GM19452 (cell line): ENCODE results near the gene DEGS1.

Source experiments
- ATAC-seq: cut with Tn5 transposase; IDR thresholded peaks from one replicate; pipeline ENCODE4 v1.9.1; 2021; ENCODE audit not compliant: unreplicated experiment

Gene DEGS1

DNA sequence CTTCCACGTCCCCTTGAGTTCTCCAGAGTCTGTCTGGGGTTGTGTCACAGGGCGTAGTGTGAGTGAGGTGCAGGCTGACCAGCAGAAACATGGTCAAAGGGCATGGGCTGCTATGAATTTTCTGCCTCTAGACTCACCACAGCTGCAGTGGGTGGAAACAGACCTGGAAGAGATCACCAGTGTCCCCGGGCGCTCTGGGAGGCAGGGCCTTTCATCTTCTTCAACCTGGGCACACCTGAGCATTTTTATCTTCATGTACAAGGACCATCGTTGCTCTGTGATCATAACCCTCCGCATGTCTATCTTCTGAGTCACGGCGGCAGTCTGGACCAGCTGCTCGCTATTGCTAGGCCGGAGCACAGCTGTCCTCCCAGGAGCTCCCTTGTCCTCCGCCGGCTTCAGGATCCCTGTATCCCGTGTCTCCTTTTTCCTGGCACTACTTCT, 29.6 kb downstream of the DEGS1 start:
- ATAC-seq = no peak

DNA sequence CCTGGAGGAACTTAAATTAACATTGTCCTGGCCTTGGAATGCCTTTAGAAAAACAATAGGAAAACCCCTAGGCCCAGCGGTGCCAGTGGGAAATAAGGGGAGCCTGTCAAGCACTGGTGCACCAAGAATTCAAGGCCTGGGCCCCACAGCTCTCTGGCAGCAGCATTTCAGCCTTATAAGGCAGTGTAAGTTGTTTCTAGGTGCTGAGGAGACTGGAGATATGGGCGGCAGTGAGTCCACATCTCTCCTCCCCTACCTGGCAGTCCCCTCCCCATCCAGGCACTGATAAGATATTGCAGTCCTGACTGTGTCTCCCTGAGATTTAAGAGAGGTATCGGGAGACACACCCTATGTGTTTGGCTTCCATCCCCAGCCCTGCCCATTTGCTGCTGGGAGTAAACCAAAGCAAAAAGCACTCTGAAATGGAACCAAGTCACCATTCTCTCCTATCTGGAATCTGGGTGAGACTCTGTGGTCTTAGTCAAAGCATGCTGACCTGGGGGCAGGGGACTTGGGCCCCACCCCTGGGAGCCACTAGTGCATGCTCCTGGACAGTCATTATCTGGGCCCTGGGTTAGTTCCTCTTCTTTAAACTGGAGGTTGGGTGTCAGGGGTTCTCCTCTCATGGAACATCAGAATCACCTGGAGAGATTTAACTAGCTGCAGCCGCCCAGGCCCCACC, 30.5 kb downstream of the DEGS1 start:
- no peak for ATAC-seq

DNA sequence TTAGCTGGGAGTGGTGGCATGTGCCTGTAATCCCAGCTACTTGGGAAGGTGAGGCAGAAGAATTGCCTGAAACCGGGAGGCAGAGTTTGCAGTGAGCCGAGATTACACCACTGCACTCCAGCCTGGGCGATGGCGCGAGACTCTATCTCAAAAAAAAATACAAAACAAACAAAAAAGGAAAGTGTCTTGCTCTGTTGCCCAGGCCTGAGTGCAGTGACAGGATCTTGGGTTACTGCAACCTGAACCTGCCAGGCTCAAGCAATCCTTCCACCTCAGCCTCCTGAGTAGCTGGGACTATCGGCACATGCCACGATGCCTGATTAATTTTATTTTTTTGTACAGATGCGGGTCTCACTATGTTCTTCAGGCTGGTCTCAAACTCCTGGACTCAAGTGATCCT, 33.3 kb downstream of the DEGS1 start:
- ATAC-seq = no peak

DNA sequence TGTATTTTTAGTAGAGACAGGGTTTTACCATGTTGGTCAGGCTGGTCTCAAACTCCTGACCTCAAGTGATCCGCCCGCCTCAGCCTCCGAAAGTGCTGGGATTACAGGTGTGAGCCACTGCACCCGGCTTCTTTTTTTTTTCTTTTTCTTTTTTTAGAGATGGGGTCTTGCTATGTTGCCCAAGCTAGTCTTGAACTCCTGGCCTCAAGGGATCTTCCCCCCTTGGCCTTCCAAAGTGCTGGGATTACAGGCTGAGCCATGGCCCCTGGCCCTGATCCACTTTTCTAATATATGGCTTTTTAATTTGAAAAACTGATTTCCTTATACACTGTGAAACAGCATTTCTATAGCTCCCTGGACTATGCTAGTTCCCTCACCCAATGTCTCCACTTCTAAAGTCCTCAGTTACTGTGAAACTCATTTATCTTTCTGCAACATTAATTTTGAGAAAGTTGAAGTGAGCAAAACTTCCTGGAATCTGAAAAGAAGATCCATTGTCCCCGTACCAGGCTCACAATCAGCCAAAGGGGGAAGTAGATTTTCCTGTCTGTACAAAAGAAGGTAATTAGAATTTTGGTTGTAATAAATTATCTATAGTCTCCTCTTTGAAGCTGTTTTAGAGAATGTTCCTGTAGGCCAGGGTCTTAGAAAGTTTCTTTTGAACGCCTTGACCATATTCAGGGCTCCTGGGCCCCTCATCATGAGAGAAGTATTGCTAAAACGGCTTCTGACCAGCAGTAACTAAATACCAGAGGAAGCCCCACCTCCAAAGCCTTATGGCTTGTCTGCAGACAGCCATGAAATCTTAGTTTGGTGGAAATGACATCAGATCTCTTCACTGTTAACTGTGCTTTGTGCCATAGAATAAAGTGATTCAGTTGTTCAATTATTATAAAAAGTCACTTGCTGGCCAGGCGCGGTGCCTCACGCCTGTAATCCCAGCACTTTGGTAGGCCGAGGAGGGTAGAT, 34.9 kb downstream of the DEGS1 start:
- ATAC-seq = no peak

DNA sequence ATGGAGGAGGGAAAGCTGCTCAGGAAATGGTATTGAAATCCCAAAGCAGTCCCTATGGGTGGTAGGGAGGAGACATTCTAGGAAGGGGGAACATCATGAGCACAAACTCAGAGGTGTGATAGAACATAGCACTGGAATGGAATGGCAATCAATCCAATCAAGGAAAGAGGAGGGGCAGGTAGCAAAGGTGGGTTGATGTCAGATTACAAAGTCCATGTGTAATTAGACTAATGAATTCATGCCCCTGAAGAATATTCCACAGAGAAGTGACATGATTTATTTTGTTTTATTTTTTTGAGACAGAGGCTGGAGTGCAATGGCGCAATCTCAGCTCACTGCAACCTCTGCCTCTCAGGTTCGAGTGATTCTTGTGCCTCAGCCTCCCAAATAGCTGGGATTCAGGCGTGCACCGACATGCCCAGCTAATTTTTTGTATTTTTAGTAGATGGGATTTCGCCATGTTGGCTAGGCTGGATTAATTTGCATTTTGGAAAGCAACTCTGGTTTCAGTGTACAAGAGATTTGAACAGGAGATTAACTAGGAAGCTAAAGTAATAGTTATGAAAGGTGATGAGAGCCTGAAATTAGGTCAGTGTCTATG, 36.1 kb downstream of the DEGS1 start:
- no peak for ATAC-seq

DNA sequence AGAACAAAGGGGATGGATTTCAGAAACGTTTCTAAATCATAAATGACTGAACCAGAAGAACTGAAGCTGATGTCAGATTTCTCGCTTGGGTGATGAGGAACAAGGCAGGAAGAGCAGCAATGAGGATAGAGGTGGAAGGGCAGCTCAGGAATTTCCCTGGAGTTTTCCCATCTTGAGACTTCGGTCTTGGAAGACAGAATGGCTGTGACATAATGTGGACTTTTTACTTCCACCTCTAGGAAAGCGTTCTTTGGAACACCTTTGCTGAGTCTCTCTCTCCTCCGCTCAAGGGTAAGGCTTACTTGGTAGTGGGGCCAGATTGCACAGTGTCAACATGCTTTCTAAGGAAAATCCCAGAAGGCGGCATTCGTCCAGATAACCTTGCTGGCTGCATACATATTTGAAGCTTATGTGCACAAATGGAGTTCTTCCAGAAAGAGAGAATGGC, 36.6 kb downstream of the DEGS1 start:
- no peak for ATAC-seq

DNA sequence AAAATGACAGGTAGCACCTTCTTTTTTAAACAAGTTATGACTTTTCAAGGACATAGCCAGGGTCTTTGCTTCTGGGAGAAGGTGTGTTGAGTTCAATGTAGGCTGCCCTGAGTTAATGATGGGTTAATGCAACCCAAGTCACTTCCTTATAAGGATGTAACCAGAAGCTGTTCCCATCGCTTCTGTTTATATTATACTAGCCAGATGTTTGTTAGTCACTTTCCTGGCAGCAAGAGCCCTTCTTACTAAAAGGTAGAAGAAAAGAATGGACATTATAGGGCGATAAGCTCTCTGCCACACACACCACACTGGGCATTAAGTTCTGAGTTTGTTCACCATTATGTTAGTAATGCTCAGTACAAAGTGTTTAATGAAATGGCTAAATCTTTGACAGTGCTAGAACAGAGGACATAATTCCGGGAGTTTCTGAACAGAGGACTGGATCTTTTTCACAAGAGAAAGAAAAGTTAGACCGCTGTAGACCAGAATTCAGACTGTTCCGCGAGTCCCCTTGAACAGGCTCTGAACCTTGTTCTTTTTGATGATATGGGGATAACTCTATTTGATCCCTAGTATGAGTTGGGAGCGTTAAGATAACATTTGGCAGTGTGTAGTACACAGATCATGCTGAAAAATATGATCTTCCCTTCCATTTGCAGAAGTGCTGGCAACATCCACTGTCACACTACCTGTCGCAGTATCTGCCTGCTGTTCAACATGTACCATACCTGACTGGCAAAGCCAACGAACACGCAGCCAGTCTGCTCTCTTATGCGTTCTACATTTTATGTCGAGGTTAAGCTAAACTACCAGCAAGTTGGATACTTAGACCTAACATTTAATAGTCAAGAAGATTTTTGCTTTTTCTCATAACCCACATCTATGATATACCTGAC, 41.0 kb downstream of the DEGS1 start:
- no peak for ATAC-seq

DNA sequence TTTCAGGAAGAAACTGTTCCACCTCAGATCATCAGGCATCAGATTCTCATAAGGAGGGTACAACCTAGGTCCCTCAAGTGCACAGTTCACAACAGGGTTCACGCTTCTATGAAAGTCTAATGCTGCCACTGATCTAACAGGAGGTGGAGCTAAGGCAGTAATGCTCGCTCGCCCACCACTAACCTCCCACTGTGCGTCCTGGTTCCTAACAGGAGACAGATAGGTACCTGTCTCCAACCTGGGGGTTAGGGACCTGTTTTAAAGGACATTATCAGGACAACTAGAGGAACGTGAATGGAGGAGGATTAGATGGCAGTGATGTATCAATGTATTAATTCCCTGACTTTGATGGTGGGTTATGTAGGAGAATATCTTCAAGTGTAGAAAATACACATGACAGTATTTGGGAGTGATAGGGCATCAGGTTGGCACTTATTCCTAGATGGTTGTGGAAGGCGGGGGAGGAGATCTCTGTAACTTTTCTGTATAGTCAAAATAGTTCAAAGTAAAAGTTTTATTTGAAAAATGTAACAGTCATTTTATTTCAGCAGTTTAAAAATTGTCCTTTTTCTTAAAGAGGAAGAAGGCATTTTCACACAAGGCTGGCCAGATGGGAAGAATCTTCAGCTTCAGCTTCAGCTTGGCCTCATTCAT, 43.9 kb downstream of the DEGS1 start:
- ATAC-seq = no peak

DNA sequence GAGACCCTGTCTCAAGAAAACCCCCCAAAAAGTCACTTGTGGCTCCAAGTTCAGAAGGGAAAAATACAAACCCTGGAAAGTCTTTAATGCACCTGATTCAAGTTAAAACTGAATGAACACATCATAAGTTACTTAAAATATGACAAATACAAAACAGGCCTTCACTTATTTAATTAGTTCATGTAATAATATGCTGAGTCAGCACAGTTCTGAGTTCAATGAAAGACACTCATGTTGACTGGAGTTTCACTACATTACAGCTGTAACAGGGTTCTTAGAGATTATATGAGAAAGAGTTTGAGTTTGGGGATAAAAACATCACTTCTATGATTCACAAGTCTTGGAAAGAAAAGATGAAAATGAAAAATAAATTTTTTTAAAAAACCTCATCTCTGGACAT, 51.0 kb downstream of the DEGS1 start:
- ATAC-seq = no peak

DNA sequence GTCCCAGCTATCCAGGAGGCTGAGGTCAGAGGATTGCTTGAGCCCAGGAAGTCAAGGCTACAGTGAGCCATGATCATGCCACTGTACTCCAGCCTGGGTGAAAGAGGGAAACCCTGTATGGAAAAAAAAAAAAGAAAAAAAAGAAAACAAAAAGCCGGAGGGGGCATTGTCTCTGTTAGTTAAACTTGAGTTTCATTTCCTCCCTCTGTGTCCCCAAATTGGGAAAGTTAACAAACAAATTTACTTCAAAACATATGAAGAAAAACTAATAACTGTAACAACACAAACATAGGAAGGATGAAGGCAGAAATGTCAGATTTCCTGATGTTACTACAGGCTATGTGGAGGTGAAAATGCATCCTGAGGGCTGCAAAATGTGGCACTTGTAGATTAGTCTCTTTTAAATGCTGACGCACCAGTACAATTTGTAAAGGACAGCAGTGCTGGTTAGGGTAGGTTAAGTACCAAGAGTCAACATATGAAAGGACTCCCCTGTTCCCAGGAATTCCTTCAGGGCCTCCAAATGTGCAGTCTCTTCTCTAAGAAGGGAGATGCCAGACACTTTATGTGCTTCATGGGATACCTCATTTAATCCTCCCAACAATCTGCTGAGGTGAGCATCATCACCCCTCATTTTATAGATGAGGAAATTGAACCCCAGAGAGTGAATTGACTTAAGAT, 52.9 kb downstream of the DEGS1 start:
- ATAC-seq = no peak

DNA sequence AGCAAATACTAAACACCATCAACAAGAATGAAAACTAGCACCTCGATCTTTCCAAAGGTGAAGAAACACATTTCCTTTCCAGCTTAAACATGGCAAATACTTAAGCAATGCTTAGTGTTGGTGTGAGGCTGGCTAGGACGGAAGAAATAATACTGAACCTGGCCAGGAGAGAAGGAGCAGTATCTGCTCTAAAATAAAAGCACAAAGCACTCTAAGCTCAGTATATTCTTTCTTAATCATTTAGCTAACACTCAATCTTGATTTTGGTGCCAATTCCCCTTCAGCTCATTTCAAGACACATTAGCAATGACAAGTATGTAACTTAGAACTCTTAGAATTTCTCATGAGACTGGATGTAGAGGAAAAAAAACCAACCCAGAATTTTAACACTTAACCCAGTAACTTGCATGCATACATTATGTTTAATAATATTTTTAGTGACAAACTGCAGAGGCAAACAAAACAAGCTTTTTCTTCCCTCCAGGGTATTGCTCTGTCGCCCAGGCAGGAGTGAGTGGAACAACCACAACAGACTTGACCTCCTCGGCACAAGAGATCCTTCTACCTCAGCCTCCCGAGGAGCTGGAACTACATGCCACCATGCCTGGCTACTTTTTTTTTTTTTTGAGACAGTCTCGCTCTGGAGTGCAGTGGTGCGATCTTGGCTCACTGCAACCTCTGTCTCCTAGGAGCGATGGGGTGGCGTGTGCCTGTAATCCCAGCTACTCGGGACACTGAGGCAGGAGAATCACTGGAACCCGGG, 54.3 kb downstream of the DEGS1 start:
- no peak for ATAC-seq

DNA sequence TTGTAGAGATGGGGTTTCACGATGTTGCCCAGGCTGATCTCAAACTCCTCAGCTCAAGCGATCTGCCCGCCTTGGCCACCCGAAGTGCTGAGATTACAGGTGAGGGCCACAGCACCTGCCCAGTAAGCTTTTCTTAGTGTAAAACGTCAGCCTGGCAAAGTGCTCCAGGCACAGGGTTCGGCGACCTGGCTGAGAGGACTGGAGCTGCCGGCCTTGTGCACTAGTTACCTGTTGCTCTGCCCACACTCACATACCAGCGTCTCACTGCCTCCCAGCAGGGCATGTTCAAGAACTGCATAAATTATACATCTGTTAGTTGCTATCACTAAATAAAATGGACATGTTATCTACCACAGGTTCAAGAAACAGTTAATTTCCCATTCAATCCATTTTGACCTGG, 55.2 kb downstream of the DEGS1 start:
- no peak for ATAC-seq

DNA sequence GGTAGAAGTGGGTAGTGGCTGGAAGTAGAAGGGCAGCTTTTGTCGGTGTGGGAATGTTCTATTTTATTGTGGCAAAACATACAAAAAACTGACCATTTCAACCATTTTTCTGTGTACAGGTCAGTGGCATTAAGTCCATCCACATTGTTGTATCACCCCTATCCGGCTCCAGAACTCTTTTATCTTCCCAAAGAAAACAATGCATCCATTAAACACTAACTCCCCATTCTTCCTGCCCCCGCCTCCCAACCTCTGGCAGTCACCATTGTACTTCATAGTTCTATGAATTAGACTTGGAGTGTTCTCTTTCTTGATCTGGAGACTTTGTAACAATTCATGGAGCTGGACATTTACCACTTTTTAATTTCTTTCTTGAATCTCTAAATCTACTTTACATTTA, 55.7 kb downstream of the DEGS1 start:
- no peak for ATAC-seq
